IMR-90 (cell line): ENCODE measurements around the gene CUBN. TPM values are rescaled to one million over a fixed set of nuclear protein-coding genes. Genes with fewer than 3 reads are reported as not detected.

Experiments used
- ATAC-seq: fragments of 200-7000 bp; cut with Tn5 transposase; 2 replicates; pipeline ENCODE4 v1.9.1; 2020; ENCODE audit warnings: low read depth, mild to moderate bottlenecking, moderate library complexity
- BruUV-seq: library from RNA; stranded (reverse); fragments of 400-500 nt; replicated peaks from 2 replicates; lab custom pipeline; 2021; lab: Mats Ljungman, UMichigan
- CTCF ChIA-PET: fragments of 300-600 bp; formaldehyde crosslinking; extraction: SDS; loops from one replicate; lab custom pipeline; 2021; ENCODE audit warnings: antibody characterized with exemption; lab: Yijun Ruan, JAX
- POLR2A ChIA-PET: fragments of 300-600 bp; sonication (Branson Sonifier 250); formaldehyde crosslinking; loops from one replicate; lab custom pipeline; 2022; ENCODE audit warnings: antibody characterized with exemption; ENCODE audit not compliant: unreplicated experiment; lab: Charles Lee
- DNase-seq: peaks from one replicate; pipeline ENCODE4 v3.0.0; 2013
- H2AFZ ChIP-seq: replicated peaks from 2 replicates; pipeline ENCODE3; 2013; ENCODE audit warnings: low read length, mild to moderate bottlenecking; ENCODE audit not compliant: poor library complexity
- H2AK5ac ChIP-seq: 2 replicates; pipeline ENCODE4 v1.6.1; 2013; ENCODE audit warnings: low read depth, low read length, inconsistent platforms
- H2AK9ac ChIP-seq: replicated peaks from 2 replicates; pipeline ENCODE3; 2013; ENCODE audit warnings: mild to moderate bottlenecking, low read depth, low read length, moderate library complexity; ENCODE audit not compliant: poor library complexity
- H2BK120ac ChIP-seq: 2 replicates; pipeline ENCODE4 v1.6.1; 2013; ENCODE audit warnings: low read depth, low read length, inconsistent platforms
- H2BK15ac ChIP-seq: 3 replicates; pipeline ENCODE4 v1.6.1; 2013; ENCODE audit warnings: low read depth, low read length, inconsistent platforms
- H2BK20ac ChIP-seq: 2 replicates; pipeline ENCODE4 v1.6.1; 2013; ENCODE audit warnings: low read depth, mild to moderate bottlenecking, inconsistent platforms, low read length, moderate library complexity
- H2BK5ac ChIP-seq: 2 replicates; pipeline ENCODE4 v1.6.1; 2013; ENCODE audit warnings: mild to moderate bottlenecking, low read depth, low read length, inconsistent platforms; ENCODE audit not compliant: poor library complexity, severe bottlenecking
- H3K14ac ChIP-seq: replicated peaks from 2 replicates; pipeline ENCODE4 v1.6.1; 2013; ENCODE audit warnings: low read depth, low read length, inconsistent platforms
- H3K18ac ChIP-seq: 2 replicates; pipeline ENCODE4 v1.6.1; 2013; ENCODE audit warnings: low read depth, low read length, control low read depth
- H3K23ac ChIP-seq: 2 replicates; pipeline ENCODE4 v1.6.1; 2013; ENCODE audit warnings: low read depth, low read length, inconsistent platforms
- H3K27ac ChIP-seq: 2 replicates; pipeline ENCODE4 v1.5.1; 2013; ENCODE audit warnings: mild to moderate bottlenecking, control low read depth, low read length; ENCODE audit not compliant: insufficient read depth
- H3K27me3 ChIP-seq: 2 replicates; pipeline ENCODE4 v1.6.1; 2013; ENCODE audit warnings: low read length; ENCODE audit not compliant: control insufficient read depth, insufficient read depth
- H3K36me3 ChIP-seq: 2 replicates; pipeline ENCODE4 v1.6.1; 2013; ENCODE audit warnings: low read length, mixed read lengths; ENCODE audit not compliant: control insufficient read depth, insufficient read depth
- H3K4ac ChIP-seq: 2 replicates; pipeline ENCODE4 v1.6.1; 2013; ENCODE audit warnings: low read depth, low read length, inconsistent platforms
- H3K4me1 ChIP-seq: 2 replicates; pipeline ENCODE4 v1.6.1; 2013; ENCODE audit warnings: low read length, mixed read lengths; ENCODE audit not compliant: control insufficient read depth, insufficient read depth
- H3K4me2 ChIP-seq: 2 replicates; pipeline ENCODE4 v1.6.1; 2013; ENCODE audit warnings: low read depth, mild to moderate bottlenecking, control low read depth, low read length, moderate library complexity
- H3K4me3 ChIP-seq: 2 replicates; pipeline ENCODE4 v1.5.1; 2013; ENCODE audit warnings: low read depth, mild to moderate bottlenecking, control low read depth, low read length, moderate library complexity; ENCODE audit not compliant: insufficient read depth
- H3K56ac ChIP-seq: 2 replicates; pipeline ENCODE4 v1.6.1; 2013; ENCODE audit warnings: low read length, inconsistent platforms; ENCODE audit not compliant: insufficient read depth; ENCODE audit errors: extremely low read depth
- H3K79me1 ChIP-seq, 2 experiments: 2 replicates each; pipeline ENCODE4 v1.6.1; 2013; ENCODE audit warnings: low read length in 2 of 2, inconsistent platforms in 1 of 2, low read depth in 1 of 2
- H3K9ac ChIP-seq: 2 replicates; pipeline ENCODE4 v1.6.1; 2013; ENCODE audit warnings: low read depth, low read length, control low read depth
- H3K9me1 ChIP-seq: 2 replicates; pipeline ENCODE4 v1.6.1; 2013; ENCODE audit warnings: low read length, inconsistent platforms; ENCODE audit not compliant: insufficient read depth
- H3K9me3 ChIP-seq: 2 replicates; pipeline ENCODE4 v1.6.1; 2013; ENCODE audit warnings: low read length; ENCODE audit not compliant: control insufficient read depth, insufficient read depth
- H4K20me1 ChIP-seq: 2 replicates; pipeline ENCODE4 v1.6.1; 2013; ENCODE audit warnings: low read length, inconsistent platforms; ENCODE audit not compliant: insufficient read depth
- H4K5ac ChIP-seq: 2 replicates; pipeline ENCODE4 v1.6.1; 2013; ENCODE audit warnings: mild to moderate bottlenecking, low read depth, low read length, control low read depth
- H4K8ac ChIP-seq, 2 experiments: 2 replicates each; pipeline ENCODE4 v1.6.1; 2013; ENCODE audit warnings: low read depth in 2 of 2, low read length in 2 of 2, control low read depth in 1 of 2, inconsistent platforms in 1 of 2
- H4K91ac ChIP-seq: 2 replicates; pipeline ENCODE4 v1.6.1; 2013; ENCODE audit warnings: low read depth, low read length, inconsistent platforms; ENCODE audit not compliant: insufficient read depth
- FOS ChIP-seq: fragments of 150-350 bp; IDR thresholded peaks from 2 replicates; pipeline ENCODE4 v1.6.1; 2016; ENCODE audit warnings: low read depth, low read length
- MAZ ChIP-seq: IDR thresholded peaks from 2 replicates; pipeline ENCODE4 v1.6.1; 2012; ENCODE audit warnings: low read depth, mild to moderate bottlenecking, low read length, improper control_type of control experiment, moderate library complexity, borderline replicate concordance
- POLR2A ChIP-seq: IDR thresholded peaks from 2 replicates; pipeline ENCODE4 v1.6.1; 2012; ENCODE audit warnings: mild to moderate bottlenecking, low read depth, low read length
- WGBS, 2 experiments: methylation state at CpG; one replicate each; pipeline versions ENCODE4 v1.1.5 to v1.1.7; 2013; ENCODE audit warnings: missing lambda C conversion rate in 2 of 2; ENCODE audit not compliant: insufficient read length in 1 of 2; ENCODE audit errors: extremely low coverage in 2 of 2; 5-methylcytosine and 5-hydroxymethylcytosine counted together
- dilution Hi-C: fragments of 300-500 bp; cut with HindIII; formaldehyde crosslinking; loops from one replicate; pipeline ENCODE4 v1.14.3; 2018; ENCODE audit warnings: low sequenced_read_pairs; ENCODE audit not compliant: unreplicated experiment
- in situ Hi-C: fragments of 300-500 bp; cut with MboI; formaldehyde crosslinking; loops from 3 replicates; pipeline ENCODE4 v1.14.3; 2019; ENCODE audit warnings: low sequenced_read_pairs, inconsistent platforms, mixed read lengths
- intact Hi-C: fragments of 100-400 bp; cut with micrococcal nuclease; formaldehyde crosslinking; loops from 2 replicates; pipeline ENCODE4 v1.10.0; 2022
- polyA plus RNA-seq, 3 experiments: library from polyadenylated mRNA; depleted of rRNA; stranded (reverse); fragments of >200 nt; gene quantifications; 2 replicates each; pipeline ENCODE4 v1.2.3, GENCODE V29; 2012; ENCODE audit warnings: low replicate concordance in 1 of 3
- total RNA-seq: library from RNA; depleted of rRNA; stranded (reverse); fragments of >200 nt; gene quantifications from 2 replicates; pipeline ENCODE4 v1.2.3, GENCODE V29; 2012

CUBN gene
- total and polyA plus RNA-seq, 2 of the 4 experiments (the other 2 are of a cell fraction), result 0.19 to 0.54 TPM

GRCh38 chr10:17076626-17077345 lies 52.8 kb downstream of the CUBN start:
- Histone ChIP-seq H2BK120ac (peak overlapping the region; percentile 91), H2BK20ac (peak overlapping the region; percentile 71), H4K5ac (peak overlapping the region; percentile 9; the same call in 1 of the 2 replicates), H3K79me1 (peaks cover 0 to 12% of the 10 kb centered on the region in 2 experiments; a peak in 3 of 4 replicates), H3K56ac (no peak overlapping the region; the same call in 1 of the 2 replicates), H3K4me2 (no peak overlapping the region), H2AFZ (no peak overlapping the region), H3K9me1 (peaks cover 3% of the 10 kb centered on the region; the same call in 1 of the 2 replicates), H3K4ac (peak overlapping the region; percentile 51), H3K27ac (no peak overlapping the region), H2AK5ac (peak overlapping the region; percentile 85), H3K36me3 (no peaks in the 10 kb centered on the region), H2BK15ac (peak overlapping the region; percentile 69), H2AK9ac (no peak overlapping the region), H2BK5ac (peak overlapping the region; percentile 92), H3K18ac (peak overlapping the region; percentile 64; the same call in 1 of the 2 replicates), H3K23ac (peak overlapping the region; percentile 10; the same call in 1 of the 2 replicates), H3K4me3 (no peak overlapping the region), H4K20me1 (no peaks in the 10 kb centered on the region), H3K27me3 (no peaks in the 10 kb centered on the region), H4K8ac (peak overlapping the region; percentile 45 to 85; a peak in 2 of 4 replicates), H3K9me3 (no peaks in the 10 kb centered on the region), H3K4me1 (peaks cover 15% of the 10 kb centered on the region), H4K91ac (peak overlapping the region; percentile 63), H3K9ac (no peak overlapping the region), H3K14ac (peak overlapping the region; percentile 73)
- TF ChIP-seq FOS (no peak), MAZ (no peak), POLR2A (no peak)
- dilution Hi-C loops (no loop called here), intact Hi-C loops (loop anchor here (5.0 kb wide), 2 partner anchors 109 to 151 kb away; partner anchors contain the start of gene VIM), in situ Hi-C loops (no loop called here)
- BruUV-seq, result no TSS peak
- DNase-seq, result no peak
- no CpG with 5 or more reads among the region's 8 CpGs for WGBS, 2 experiments
- ATAC-seq, result no peak
- ChIA-PET CTCF (no interaction called here), POLR2A (no interaction called here)
